Measurements from ENCODE around the gene MTR.

Gene MTR

GRCh38 chr1:236774926-236775325 is 20.2 kb upstream of the MTR start:
- peaks cover 10% of the 10 kb centered on the region for H3K9me3 ChIP-seq (ENCODE audit: control insufficient read depth, low read length)
- H3K4me3 ChIP-seq (ENCODE audit: extremely low read depth, insufficient read depth, low read length, poor library complexity, severe bottlenecking) = no peak overlapping the region
- H3K27ac ChIP-seq (ENCODE audit: low read depth, low read length, severe bottlenecking) = no peak overlapping the region
- WGBS, 2 experiments (ENCODE audit: insufficient coverage in 2 of 2) = 67% methylated on average over 3 of the region's 3 CpGs; no CpG with 5 or more reads in 1 of the 2 experiments
- no peaks in the 10 kb centered on the region for H3K4me1 ChIP-seq (ENCODE audit: control insufficient read depth, insufficient read depth, low read length, poor library complexity, severe bottlenecking)
- no peaks in the 10 kb centered on the region for H3K36me3 ChIP-seq (ENCODE audit: control insufficient read depth, insufficient read depth, low read length)

- no CpG with 5 or more reads among the region's 2 CpGs for WGBS, 2 experiments (ENCODE audit: insufficient coverage in 2 of 2)
- Histone ChIP-seq H3K27ac (ENCODE audit: low read depth, low read length, severe bottlenecking) (no peak overlapping the region), H3K4me1 (ENCODE audit: control insufficient read depth, insufficient read depth, low read length, poor library complexity, severe bottlenecking) (no peaks in the 10 kb centered on the region), H3K36me3 (ENCODE audit: control insufficient read depth, insufficient read depth, low read length) (no peaks in the 10 kb centered on the region), H3K4me3 (ENCODE audit: extremely low read depth, insufficient read depth, low read length, poor library complexity, severe bottlenecking) (no peak overlapping the region), H3K9me3 (ENCODE audit: control insufficient read depth, low read length) (peaks cover 11% of the 10 kb centered on the region)
Measured at GRCh38 chr1:236779312-236779711, 15.8 kb upstream of the MTR start.

- no peaks in the 10 kb centered on the region for H3K4me1 ChIP-seq (ENCODE audit: control insufficient read depth, insufficient read depth, low read length, poor library complexity, severe bottlenecking)
- H3K27ac ChIP-seq (ENCODE audit: low read depth, low read length, severe bottlenecking) = no peak overlapping the region
- H3K36me3 ChIP-seq (ENCODE audit: control insufficient read depth, insufficient read depth, low read length) = no peaks in the 10 kb centered on the region
- 43 to 65% methylated on average over 1 to 2 of the region's 2 CpGs for WGBS, 2 experiments (ENCODE audit: insufficient coverage in 2 of 2)
- no peaks in the 10 kb centered on the region for H3K9me3 ChIP-seq (ENCODE audit: control insufficient read depth, low read length)
- no peak overlapping the region for H3K4me3 ChIP-seq (ENCODE audit: extremely low read depth, insufficient read depth, low read length, poor library complexity, severe bottlenecking)
Measured at GRCh38 chr1:236785477-236785876, 9.6 kb upstream of the MTR start.

- H3K9me3 ChIP-seq (ENCODE audit: control insufficient read depth, low read length) = no peaks in the 10 kb centered on the region
- H3K4me1 ChIP-seq (ENCODE audit: control insufficient read depth, insufficient read depth, low read length, poor library complexity, severe bottlenecking) = no peaks in the 10 kb centered on the region
- H3K4me3 ChIP-seq (ENCODE audit: extremely low read depth, insufficient read depth, low read length, poor library complexity, severe bottlenecking) = no peak overlapping the region
- 92 to 93% methylated on average over 10 to 14 of the region's 16 CpGs for WGBS, 2 experiments (ENCODE audit: insufficient coverage in 2 of 2)
- H3K36me3 ChIP-seq (ENCODE audit: control insufficient read depth, insufficient read depth, low read length) = no peaks in the 10 kb centered on the region
- H3K27ac ChIP-seq (ENCODE audit: low read depth, low read length, severe bottlenecking) = no peak overlapping the region
Measured at GRCh38 chr1:236786453-236786852, 8.6 kb upstream of the MTR start.

- no peak overlapping the region for H3K27ac ChIP-seq (ENCODE audit: low read depth, low read length, severe bottlenecking)
Measured at GRCh38 chr1:236794585-236795034, 482 bp upstream of the MTR start.

GRCh38 chr1:236795757-236796667 is 920 bp downstream of the MTR start:
- H3K9me3 ChIP-seq (ENCODE audit: control insufficient read depth, low read length) = no peaks in the 10 kb centered on the region
- peaks cover 6% of the 10 kb centered on the region for H3K4me1 ChIP-seq (ENCODE audit: control insufficient read depth, insufficient read depth, low read length, poor library complexity, severe bottlenecking)
- H3K27ac ChIP-seq (ENCODE audit: low read depth, low read length, severe bottlenecking) = peak overlapping the region; percentile 77
- H3K4me3 ChIP-seq (ENCODE audit: extremely low read depth, insufficient read depth, low read length, poor library complexity, severe bottlenecking) = peak overlapping the region; percentile 90
- H3K36me3 ChIP-seq (ENCODE audit: control insufficient read depth, insufficient read depth, low read length) = peaks cover 12% of the 10 kb centered on the region
- 1% methylated on average over 19 to 22 of the region's 41 CpGs for WGBS, 2 experiments (ENCODE audit: insufficient coverage in 2 of 2)

More at GRCh38 chr1:236794585-236795034, 482 bp upstream of the MTR start:
- peaks cover 6% of the 10 kb centered on the region for H3K4me1 ChIP-seq (ENCODE audit: control insufficient read depth, insufficient read depth, low read length, poor library complexity, severe bottlenecking)
- WGBS, 2 experiments (ENCODE audit: insufficient coverage in 2 of 2) = 2 to 15% methylated on average over 3 to 5 of the region's 11 CpGs
- H3K36me3 ChIP-seq (ENCODE audit: control insufficient read depth, insufficient read depth, low read length) = no peaks in the 10 kb centered on the region
- H3K4me3 ChIP-seq (ENCODE audit: extremely low read depth, insufficient read depth, low read length, poor library complexity, severe bottlenecking) = peak overlapping the region; percentile 90
- no peaks in the 10 kb centered on the region for H3K9me3 ChIP-seq (ENCODE audit: control insufficient read depth, low read length)

- no peaks in the 10 kb centered on the region for H3K9me3 ChIP-seq (ENCODE audit: control insufficient read depth, low read length)
- no peak overlapping the region for H3K4me3 ChIP-seq (ENCODE audit: extremely low read depth, insufficient read depth, low read length, poor library complexity, severe bottlenecking)
- H3K36me3 ChIP-seq (ENCODE audit: control insufficient read depth, insufficient read depth, low read length) = peaks cover 21% of the 10 kb centered on the region
- H3K4me1 ChIP-seq (ENCODE audit: control insufficient read depth, insufficient read depth, low read length, poor library complexity, severe bottlenecking) = peaks cover 6% of the 10 kb centered on the region
- WGBS, 2 experiments (ENCODE audit: insufficient coverage in 2 of 2) = 100% methylated on average over 5 of the region's 5 CpGs; no CpG with 5 or more reads in 1 of the 2 experiments
- H3K27ac ChIP-seq (ENCODE audit: low read depth, low read length, severe bottlenecking) = no peak overlapping the region
Measured at GRCh38 chr1:236799001-236799400, 3.9 kb downstream of the MTR start.

- no peak overlapping the region for H3K4me3 ChIP-seq (ENCODE audit: extremely low read depth, insufficient read depth, low read length, poor library complexity, severe bottlenecking)
- peaks cover 28% of the 10 kb centered on the region for H3K36me3 ChIP-seq (ENCODE audit: control insufficient read depth, insufficient read depth, low read length)
- no peak overlapping the region for H3K27ac ChIP-seq (ENCODE audit: low read depth, low read length, severe bottlenecking)
- WGBS, 2 experiments (ENCODE audit: insufficient coverage in 2 of 2) = 81 to 82% methylated on average over 4 of the region's 5 CpGs
- no peaks in the 10 kb centered on the region for H3K9me3 ChIP-seq (ENCODE audit: control insufficient read depth, low read length)
- peaks cover 6% of the 10 kb centered on the region for H3K4me1 ChIP-seq (ENCODE audit: control insufficient read depth, insufficient read depth, low read length, poor library complexity, severe bottlenecking)
Measured at GRCh38 chr1:236800002-236800620, 5.0 kb downstream of the MTR start.

GRCh38 chr1:236800623-236801022 is 5.5 kb downstream of the MTR start:
- Histone ChIP-seq H3K4me1 (ENCODE audit: control insufficient read depth, insufficient read depth, low read length, poor library complexity, severe bottlenecking) (peaks cover 6% of the 10 kb centered on the region), H3K9me3 (ENCODE audit: control insufficient read depth, low read length) (no peaks in the 10 kb centered on the region), H3K27ac (ENCODE audit: low read depth, low read length, severe bottlenecking) (no peak overlapping the region), H3K4me3 (ENCODE audit: extremely low read depth, insufficient read depth, low read length, poor library complexity, severe bottlenecking) (no peak overlapping the region), H3K36me3 (ENCODE audit: control insufficient read depth, insufficient read depth, low read length) (peaks cover 33% of the 10 kb centered on the region)

GRCh38 chr1:236802264-236802663 is 7.2 kb downstream of the MTR start:
- H3K4me1 ChIP-seq (ENCODE audit: control insufficient read depth, insufficient read depth, low read length, poor library complexity, severe bottlenecking) = peaks cover under 1% of the 10 kb centered on the region
- H3K9me3 ChIP-seq (ENCODE audit: control insufficient read depth, low read length) = no peaks in the 10 kb centered on the region
- H3K27ac ChIP-seq (ENCODE audit: low read depth, low read length, severe bottlenecking) = no peak overlapping the region
- peaks cover 42% of the 10 kb centered on the region for H3K36me3 ChIP-seq (ENCODE audit: control insufficient read depth, insufficient read depth, low read length)
- WGBS, 2 experiments (ENCODE audit: insufficient coverage in 2 of 2) = 94 to 95% methylated on average over 2 of the region's 3 CpGs
- H3K4me3 ChIP-seq (ENCODE audit: extremely low read depth, insufficient read depth, low read length, poor library complexity, severe bottlenecking) = no peak overlapping the region

- Histone ChIP-seq H3K36me3 (ENCODE audit: control insufficient read depth, insufficient read depth, low read length) (peaks cover 74% of the 10 kb centered on the region), H3K4me3 (ENCODE audit: extremely low read depth, insufficient read depth, low read length, poor library complexity, severe bottlenecking) (no peak overlapping the region), H3K9me3 (ENCODE audit: control insufficient read depth, low read length) (no peaks in the 10 kb centered on the region), H3K27ac (ENCODE audit: low read depth, low read length, severe bottlenecking) (no peak overlapping the region), H3K4me1 (ENCODE audit: control insufficient read depth, insufficient read depth, low read length, poor library complexity, severe bottlenecking) (no peaks in the 10 kb centered on the region)
- WGBS, 2 experiments (ENCODE audit: insufficient coverage in 2 of 2) = no CpG with 5 or more reads among the region's 2 CpGs
Measured at GRCh38 chr1:236806634-236807033, 11.5 kb downstream of the MTR start.

Data from mesodermal cell (in vitro differentiated cells).